Retinal pigment epithelial cell (primary cell): ENCODE results near the gene SYCP2.
"Not testable (repeated sequence)": the region's sequence is repeated elsewhere in the genome, so short reads cannot be mapped to it uniquely, and the experiment has no call there.

Experiments used
- DNase-seq: peaks from one replicate; pipeline ENCODE4 v3.0.0-alpha.2; 2010; ENCODE audit warnings: low read depth
- H3K4me3 ChIP-seq: 2 replicates; pipeline ENCODE4 v1.5.1; 2011; ENCODE audit warnings: mild to moderate bottlenecking, low read length, control low read depth, moderate library complexity
- TF ChIP-seq, protein P1 (sequence below): conservative IDR thresholded peaks from 2 replicates; pipeline ENCODE4 v1.5.1; 2011; ENCODE audit warnings: low read depth, low read length, control low read depth, inconsistent platforms

The SYCP2 gene

DNA sequence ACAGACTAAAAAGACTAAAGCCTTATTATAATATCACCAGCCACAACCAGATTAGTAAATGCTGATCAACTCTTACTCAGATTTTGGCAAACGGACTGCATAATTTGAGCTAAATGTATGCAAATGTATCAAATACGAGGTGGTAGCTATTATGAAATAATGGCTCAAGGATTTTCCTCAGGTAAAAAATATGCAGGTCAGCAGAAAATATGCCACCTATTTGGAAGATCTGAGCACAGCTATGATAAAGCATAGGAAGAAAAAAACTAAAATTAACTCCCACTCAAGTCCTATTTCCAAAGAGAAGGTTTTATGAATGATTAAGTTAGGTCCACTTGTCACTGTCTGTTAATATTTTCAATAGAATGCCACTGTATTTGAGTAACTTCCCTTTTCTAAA lies 22.4 kb downstream of the SYCP2 start:
- DNase-seq: no peak

DNA sequence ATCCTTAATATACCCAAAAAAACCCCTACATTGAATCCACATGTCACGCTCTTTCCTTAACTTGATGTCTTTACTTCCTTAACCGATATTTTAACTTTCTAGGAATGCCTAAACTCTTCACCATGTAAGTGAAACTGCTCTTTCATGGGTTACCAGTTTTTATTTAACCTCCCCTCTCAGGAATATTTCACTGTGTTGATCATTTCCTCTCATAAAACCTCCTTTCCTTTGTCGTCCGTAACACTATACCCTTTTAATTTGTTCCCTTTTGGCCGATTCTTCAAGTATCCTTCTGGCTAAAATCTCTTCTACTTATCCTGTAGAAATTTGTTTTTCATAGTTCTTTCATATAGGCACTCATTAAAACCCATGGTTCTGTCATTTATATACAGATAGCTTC lies 24.6 kb downstream of the SYCP2 start:
- TF ChIP-seq, protein P1, sequence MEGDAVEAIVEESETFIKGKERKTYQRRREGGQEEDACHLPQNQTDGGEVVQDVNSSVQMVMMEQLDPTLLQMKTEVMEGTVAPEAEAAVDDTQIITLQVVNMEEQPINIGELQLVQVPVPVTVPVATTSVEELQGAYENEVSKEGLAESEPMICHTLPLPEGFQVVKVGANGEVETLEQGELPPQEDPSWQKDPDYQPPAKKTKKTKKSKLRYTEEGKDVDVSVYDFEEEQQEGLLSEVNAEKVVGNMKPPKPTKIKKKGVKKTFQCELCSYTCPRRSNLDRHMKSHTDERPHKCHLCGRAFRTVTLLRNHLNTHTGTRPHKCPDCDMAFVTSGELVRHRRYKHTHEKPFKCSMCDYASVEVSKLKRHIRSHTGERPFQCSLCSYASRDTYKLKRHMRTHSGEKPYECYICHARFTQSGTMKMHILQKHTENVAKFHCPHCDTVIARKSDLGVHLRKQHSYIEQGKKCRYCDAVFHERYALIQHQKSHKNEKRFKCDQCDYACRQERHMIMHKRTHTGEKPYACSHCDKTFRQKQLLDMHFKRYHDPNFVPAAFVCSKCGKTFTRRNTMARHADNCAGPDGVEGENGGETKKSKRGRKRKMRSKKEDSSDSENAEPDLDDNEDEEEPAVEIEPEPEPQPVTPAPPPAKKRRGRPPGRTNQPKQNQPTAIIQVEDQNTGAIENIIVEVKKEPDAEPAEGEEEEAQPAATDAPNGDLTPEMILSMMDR: no peak
- DNase-seq: no peak
- H3K4me3 ChIP-seq: no peak overlapping the region

More for the DNA sequence above, 22.4 kb downstream of the SYCP2 start:
- TF ChIP-seq, protein P1: no peak
- H3K4me3 ChIP-seq: no peak overlapping the region

DNA sequence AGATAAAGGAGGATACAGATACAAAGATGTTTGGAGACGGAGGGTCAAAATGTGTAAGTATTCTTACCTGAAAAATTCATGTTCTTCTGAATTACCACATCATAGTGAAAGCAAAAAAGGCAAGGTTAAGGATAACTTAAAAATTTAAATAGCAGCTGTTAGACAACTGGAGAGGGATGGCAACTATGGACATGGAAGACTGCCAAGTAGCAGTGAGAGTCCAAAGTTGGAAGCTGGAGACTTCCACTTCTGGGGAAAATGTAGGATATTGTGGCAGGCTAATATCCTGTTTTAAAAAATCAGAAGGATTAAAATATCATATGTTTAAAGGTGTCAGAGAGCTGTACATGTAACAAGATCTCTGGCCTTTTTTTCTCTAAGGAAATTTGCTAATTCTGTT lies 29.8 kb downstream of the SYCP2 start:
- H3K4me3 ChIP-seq: no peak overlapping the region
- TF ChIP-seq, protein P1: no peak

DNA sequence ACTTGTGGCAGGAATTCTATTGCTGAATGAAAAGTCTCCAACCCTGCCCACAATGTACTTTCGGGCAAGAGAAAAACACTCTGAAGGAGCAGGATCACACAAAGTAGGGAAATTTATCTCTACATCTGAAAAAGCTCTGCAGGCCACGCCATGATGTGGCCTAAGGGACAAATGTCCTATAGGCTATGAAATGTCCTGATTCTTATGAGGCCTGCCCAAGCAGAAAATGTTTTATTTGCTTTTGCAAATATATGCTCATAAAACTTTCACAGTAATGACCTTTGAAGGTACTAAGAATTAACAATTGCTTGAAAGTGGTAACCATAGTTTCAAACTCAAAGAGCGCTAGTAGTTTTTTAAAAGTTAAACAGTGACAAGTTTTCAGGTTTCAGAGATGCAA lies 31.0 kb downstream of the SYCP2 start:
- no peak overlapping the region for H3K4me3 ChIP-seq
- no peak for DNase-seq
- TF ChIP-seq, protein P1: no peak

More for the DNA sequence above, 29.8 kb downstream of the SYCP2 start:
- no peak for DNase-seq

DNA sequence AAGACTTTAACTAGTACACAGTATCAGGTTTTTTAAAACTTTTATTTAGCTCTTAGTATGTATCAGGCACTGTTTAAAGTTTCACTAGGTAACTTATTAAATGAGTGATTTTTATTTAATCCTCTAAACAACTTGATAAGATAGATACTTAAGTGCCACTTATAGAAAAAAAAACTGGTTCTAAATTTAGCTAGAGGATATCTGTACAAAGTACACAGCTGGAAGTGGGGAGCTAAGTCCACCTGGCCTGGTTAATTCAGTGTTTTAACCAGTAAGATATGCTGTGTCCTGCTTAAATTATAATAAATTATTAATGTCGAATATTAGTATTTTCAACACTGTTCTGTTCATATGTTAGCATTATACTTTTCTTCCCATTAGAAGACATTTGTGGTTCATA lies 37.5 kb downstream of the SYCP2 start:
- DNase-seq: no peak
- TF ChIP-seq, protein P1: no peak
- no peak overlapping the region for H3K4me3 ChIP-seq

DNA sequence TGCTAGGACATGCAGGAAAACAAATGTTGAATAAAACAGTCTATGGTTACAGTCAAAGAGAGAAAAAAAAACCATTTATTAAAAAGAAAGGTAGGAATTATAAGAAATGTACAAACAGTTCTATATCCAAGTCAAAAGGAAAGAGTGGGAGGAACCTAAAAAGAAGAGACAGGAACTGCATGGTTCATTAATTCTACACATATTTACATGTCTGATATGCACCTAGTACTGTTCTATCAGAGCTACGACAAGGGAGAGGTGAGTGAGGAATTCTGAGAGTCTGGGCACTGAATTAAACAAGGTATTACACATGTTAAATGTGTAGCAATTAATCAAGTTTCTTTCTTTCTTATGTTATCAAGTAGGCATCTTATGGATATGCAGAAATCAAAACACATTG lies 41.9 kb downstream of the SYCP2 start:
- TF ChIP-seq, protein P1: no peak
- H3K4me3 ChIP-seq: no peak overlapping the region
- no peak for DNase-seq

DNA sequence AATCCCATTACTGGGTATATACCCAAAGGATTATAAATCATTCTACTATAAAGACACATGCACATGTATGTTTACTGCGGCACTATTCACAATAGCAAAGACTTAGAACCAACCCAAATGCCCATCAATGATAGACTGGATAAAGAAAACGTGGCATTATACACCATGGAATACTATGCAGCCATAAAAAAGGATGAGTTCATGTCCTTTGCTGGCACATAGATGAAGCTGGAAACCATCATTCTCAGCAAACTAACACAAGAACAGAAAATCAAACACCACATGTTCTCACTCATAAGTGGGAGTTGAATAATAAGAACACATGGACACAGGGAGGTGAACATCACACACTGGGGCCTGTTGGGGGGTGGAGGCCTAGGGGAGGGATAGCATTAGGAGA lies 43.4 kb downstream of the SYCP2 start:
- not testable (repeated sequence) for DNase-seq, H3K4me3 ChIP-seq

DNA sequence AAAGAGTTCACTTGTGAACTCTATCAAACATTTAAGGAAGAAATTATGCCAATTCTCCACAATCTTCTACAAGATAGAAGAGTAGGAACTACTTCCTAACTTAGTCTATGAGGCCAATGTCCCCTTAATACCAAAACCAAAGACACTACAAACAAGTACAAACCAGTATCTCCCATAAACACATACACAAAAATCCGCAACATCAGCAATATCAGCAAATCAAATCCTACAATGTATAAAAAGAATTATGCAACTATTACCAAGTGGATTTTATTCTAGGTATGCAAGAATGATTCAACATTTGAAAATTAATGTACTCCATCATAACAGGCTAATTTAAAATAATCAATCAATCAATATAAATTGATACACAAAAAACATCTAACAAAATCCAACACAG lies 45.4 kb downstream of the SYCP2 start:
- TF ChIP-seq, protein P1: no peak
- no peak for DNase-seq
- H3K4me3 ChIP-seq: no peak overlapping the region
